Heart left ventricle (tissue), 13 donors: ENCODE results near the gene ARVCF.

Experiments
- CTCF ChIP-seq, 12 donors: fragments of 200-600 bp; sonication (generic) in 4 of 12; IDR thresholded peaks; one replicate each; pipeline versions ENCODE4 v1.5.0 to v1.8.0; 2018 to 2022; ENCODE audit warnings: antibody characterized with exemption in 12 of 12, mild to moderate bottlenecking in 5 of 12
- POLR2A ChIP-seq, 2 donors: fragments of 450-650 bp; IDR thresholded peaks; one replicate each; pipeline ENCODE4 v1.6.1; 2017; ENCODE audit warnings: antibody characterized with exemption in 2 of 2, mild to moderate bottlenecking in 2 of 2, moderate library complexity in 2 of 2
- donor health status: ischemic (EF 13 %, LVEDD 7.1; RV severe dilation, severe dysfunction).
- donor health status: DM: no; HTN: yes; CAD: no.
- donor health status: DM: no; HTN: no; CAD: no.
- donor health status: ischemic (EF 25% LVEDD 6.9; RV normal size, moderate dysfunction).
- donor health status: ischemic (EF 25% LVEDD 5.7; RV mildly dilated, moderate dysfunction).
- donor health status: ischemic (EF 35%, LVEDD 5.7; RV mildly dilated, moderate dysfunction).
- donor health status: nonischemic (EF 11% LVEDD 7.7; RV severe dilation, severe dysfunction).
- donor health status: DM: yes; HTN: yes; CAD: no.
- donor health status: PGD.
- donor health status: ischemic (EF 29% LVEDD 5.4; RV normal size, mild dysfunction).
- donor health status: nonischemic (EF 23%, LVEDD 6.1; RV moderate dilation, normal function).

- TF ChIP-seq CTCF (IDR thresholded peaks at IDR 0.05): no peak
- peak in 1 of 2 donors; percentile 4 for TF ChIP-seq POLR2A (IDR thresholded peaks at IDR 0.05)
Observed at GRCh38 chr22:20032407-20032991, 15.9 kb upstream of the ARVCF start.
